ENCODE data around the gene DIO3.

DIO3 gene

GRCh38 chr14:101561145-101561896 is at the start of gene DIO3:
Gene DIO3 (plus strand): TSS chr14:101561495.
- peak; percentile 96 for DNase-seq (ENCODE audit: low spot score)

GRCh38 chr14:101511620-101512375 is 49.5 kb upstream of the DIO3 start:
- no peak for DNase-seq (ENCODE audit: low spot score)

- no peak for DNase-seq (ENCODE audit: low spot score)
Observed at GRCh38 chr14:101512376-101512695, 49.0 kb upstream of the DIO3 start.

- no peak for DNase-seq (ENCODE audit: low spot score)
Observed at GRCh38 chr14:101514136-101514535, 47.2 kb upstream of the DIO3 start.

- no peak for DNase-seq (ENCODE audit: low spot score)
Observed at GRCh38 chr14:101516401-101516800, 44.9 kb upstream of the DIO3 start.

GRCh38 chr14:101518611-101519473 is 42.5 kb upstream of the DIO3 start:
- no peak for DNase-seq (ENCODE audit: low spot score)

GRCh38 chr14:101520621-101521472 is 40.4 kb upstream of the DIO3 start:
- no peak for DNase-seq (ENCODE audit: low spot score)

GRCh38 chr14:101521473-101521915 is 39.8 kb upstream of the DIO3 start:
- no peak for DNase-seq (ENCODE audit: low spot score)

- DNase-seq (ENCODE audit: low spot score) = no peak
Observed at GRCh38 chr14:101521978-101522377, 39.3 kb upstream of the DIO3 start.

GRCh38 chr14:101525640-101526527 is 35.4 kb upstream of the DIO3 start:
- no peak for DNase-seq (ENCODE audit: low spot score)

GRCh38 chr14:101527987-101528386 is 33.3 kb upstream of the DIO3 start:
- no peak for DNase-seq (ENCODE audit: low spot score)

- DNase-seq (ENCODE audit: low spot score) = no peak
Observed at GRCh38 chr14:101529079-101529478, 32.2 kb upstream of the DIO3 start.

- DNase-seq (ENCODE audit: low spot score) = no peak
Observed at GRCh38 chr14:101534198-101534597, 27.1 kb upstream of the DIO3 start.

- DNase-seq (ENCODE audit: low spot score) = no peak
Observed at GRCh38 chr14:101535232-101535631, 26.1 kb upstream of the DIO3 start.

GRCh38 chr14:101535701-101536207 is 25.5 kb upstream of the DIO3 start:
- no peak for DNase-seq (ENCODE audit: low spot score)

- no peak for DNase-seq (ENCODE audit: low spot score)
Observed at GRCh38 chr14:101537286-101537685, 24.0 kb upstream of the DIO3 start.

GRCh38 chr14:101538878-101539277 is 22.4 kb upstream of the DIO3 start:
- DNase-seq (ENCODE audit: low spot score) = no peak

GRCh38 chr14:101539880-101540279 is 21.4 kb upstream of the DIO3 start:
- no peak for DNase-seq (ENCODE audit: low spot score)

- DNase-seq (ENCODE audit: low spot score) = no peak
Observed at GRCh38 chr14:101540481-101541462, 20.5 kb upstream of the DIO3 start.
